Measurements from ENCODE around the gene BMPR2.
A peak's percentile ranks its signal among the peaks of the same experiment; 100 is the strongest.
"Not testable (repeated sequence)": the region's sequence is repeated elsewhere in the genome, so short reads cannot be mapped to it uniquely, and the experiment has no call there.

The BMPR2 gene

GRCh38 chr2:202455114-202455513 is 79.0 kb downstream of the BMPR2 start:
- DNase-seq = no peak

- DNase-seq = no peak
These were observed 84.0 kb downstream of the BMPR2 start for GRCh38 chr2:202460119-202460518.

GRCh38 chr2:202479090-202479489 is 103.0 kb downstream of the BMPR2 start:
- DNase-seq = no peak

- no peak for DNase-seq
These were observed 103.5 kb downstream of the BMPR2 start for GRCh38 chr2:202479610-202480009.

- no peak for DNase-seq
These were observed 110.2 kb downstream of the BMPR2 start for GRCh38 chr2:202486351-202486750.

- no peak for DNase-seq
These were observed 112.5 kb downstream of the BMPR2 start for GRCh38 chr2:202488671-202489070.

GRCh38 chr2:202490479-202490878 is 114.4 kb downstream of the BMPR2 start:
- no peak for DNase-seq

- no peak for DNase-seq
These were observed 115.4 kb downstream of the BMPR2 start for GRCh38 chr2:202491514-202491913.

- DNase-seq = peak; percentile 27
These were observed 118.4 kb downstream of the BMPR2 start for GRCh38 chr2:202494300-202495229.

- no peak for DNase-seq
These were observed 119.1 kb downstream of the BMPR2 start for GRCh38 chr2:202495230-202495604.

- not testable (repeated sequence) for DNase-seq
These were observed 120.8 kb downstream of the BMPR2 start for GRCh38 chr2:202496835-202497472.

- not testable (repeated sequence) for DNase-seq
These were observed 121.3 kb downstream of the BMPR2 start for GRCh38 chr2:202497473-202497866.

- DNase-seq = not testable (repeated sequence)
These were observed 123.7 kb downstream of the BMPR2 start for GRCh38 chr2:202499841-202500240.

- not testable (repeated sequence) for DNase-seq
These were observed 127.1 kb downstream of the BMPR2 start for GRCh38 chr2:202503276-202503675.

GRCh38 chr2:202508686-202509085 is 132.6 kb downstream of the BMPR2 start:
- DNase-seq = no peak

GRCh38 chr2:202510911-202511310 is 134.8 kb downstream of the BMPR2 start:
- DNase-seq = no peak

GRCh38 chr2:202512176-202512575 is 136.0 kb downstream of the BMPR2 start:
- DNase-seq = no peak

- DNase-seq = no peak
These were observed 138.6 kb downstream of the BMPR2 start for GRCh38 chr2:202514732-202515131.

GRCh38 chr2:202519453-202519852 is 143.3 kb downstream of the BMPR2 start:
- DNase-seq = no peak

GRCh38 chr2:202521470-202521869 is 145.3 kb downstream of the BMPR2 start:
- DNase-seq = no peak

- DNase-seq = no peak
These were observed 153.3 kb downstream of the BMPR2 start for GRCh38 chr2:202529389-202529788.

- DNase-seq = no peak
These were observed 153.9 kb downstream of the BMPR2 start for GRCh38 chr2:202530038-202530437.

- DNase-seq = not testable (repeated sequence)
These were observed 159.2 kb downstream of the BMPR2 start for GRCh38 chr2:202535290-202535689.

GRCh38 chr2:202541137-202541536 is 165.0 kb downstream of the BMPR2 start:
- DNase-seq = no peak

Data from COR-L47 (cell line).